HG03457 (cell line): ENCODE measurements around the gene PIP5K1C.

Experiments used
- ATAC-seq: cut with Tn5 transposase; IDR thresholded peaks from one replicate; pipeline ENCODE4 v1.9.1; 2021; ENCODE audit warnings: moderate number of reproducible peaks; ENCODE audit not compliant: unreplicated experiment

Gene PIP5K1C

GRCh38 chr19:3700242-3701032 lies at the start of gene PIP5K1C:
Gene PIP5K1C (minus strand): TSS chr19:3700468. CDS start chr19:3700390, 78 bp downstream.
- ATAC-seq, result peak; percentile 75

GRCh38 chr19:3748965-3749364 lies 48.7 kb upstream of the PIP5K1C start:
- no peak for ATAC-seq

GRCh38 chr19:3746371-3747056 lies 46.2 kb upstream of the PIP5K1C start:
- ATAC-seq, result no peak

- ATAC-seq, result no peak
Observed at GRCh38 chr19:3745363-3746045, 45.2 kb upstream of the PIP5K1C start.

- ATAC-seq, result no peak
Observed at GRCh38 chr19:3743486-3743885, 43.2 kb upstream of the PIP5K1C start.

- no peak for ATAC-seq
Observed at GRCh38 chr19:3740431-3740830, 40.2 kb upstream of the PIP5K1C start.

GRCh38 chr19:3738477-3739220 lies 38.4 kb upstream of the PIP5K1C start:
- no peak for ATAC-seq

- no peak for ATAC-seq
Observed at GRCh38 chr19:3737487-3738205, 37.4 kb upstream of the PIP5K1C start.

GRCh38 chr19:3736106-3736724 lies 35.9 kb upstream of the PIP5K1C start:
- no peak for ATAC-seq

GRCh38 chr19:3734310-3734600 lies 34.0 kb upstream of the PIP5K1C start:
- no peak for ATAC-seq

GRCh38 chr19:3733549-3734309 lies 33.5 kb upstream of the PIP5K1C start:
- no peak for ATAC-seq

- no peak for ATAC-seq
Observed at GRCh38 chr19:3732108-3732507, 31.8 kb upstream of the PIP5K1C start.

- no peak for ATAC-seq
Observed at GRCh38 chr19:3730457-3730958, 30.2 kb upstream of the PIP5K1C start.

- ATAC-seq, result no peak
Observed at GRCh38 chr19:3725640-3726310, 25.5 kb upstream of the PIP5K1C start.

GRCh38 chr19:3725121-3725520 lies 24.9 kb upstream of the PIP5K1C start:
- no peak for ATAC-seq

GRCh38 chr19:3723883-3724282 lies 23.6 kb upstream of the PIP5K1C start:
- ATAC-seq, result no peak

- ATAC-seq, result no peak
Observed at GRCh38 chr19:3723110-3723488, 22.8 kb upstream of the PIP5K1C start.

- ATAC-seq, result no peak
Observed at GRCh38 chr19:3722443-3723109, 22.3 kb upstream of the PIP5K1C start.
